Measurements from ENCODE around the gene SLC22A1. TPM values are rescaled to one million over a fixed set of nuclear protein-coding genes. Genes with fewer than 3 reads are reported as not detected.
"Not testable (repeated sequence)": the region's sequence is repeated elsewhere in the genome, so short reads cannot be mapped to it uniquely, and the experiment has no call there.

SLC22A1 gene
- total RNA-seq (2014; rRNA removed; shearing (Covaris generic)), result 0.36 and 1.3 TPM in 2 replicates

- no peak for DNase-seq (ENCODE audit: low read depth)
Observed at GRCh38 chr6:160121558-160121957, at the start of gene SLC22A1. Gene SLC22A1 (plus strand): TSS chr6:160121815. CDS start chr6:160121936, 121 bp downstream.

DNA sequence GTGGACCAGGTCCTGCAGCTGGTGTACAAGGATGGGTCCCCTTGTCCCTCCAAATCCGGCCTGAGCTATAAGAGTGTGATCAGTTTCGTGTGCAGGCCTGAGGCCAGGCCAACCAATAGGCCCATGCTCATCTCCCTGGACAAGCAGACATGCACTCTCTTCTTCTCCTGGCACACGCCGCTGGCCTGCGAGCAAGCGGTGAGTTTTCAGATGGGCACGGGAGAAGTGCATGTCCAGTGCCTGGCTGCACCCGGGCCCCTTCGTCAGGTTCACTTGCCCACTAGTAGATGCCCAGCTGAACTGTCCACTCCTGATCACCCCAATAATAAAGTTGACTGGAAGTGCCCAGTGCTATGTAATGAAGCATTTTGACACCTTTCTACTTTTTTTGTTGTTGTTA lies 48.3 kb upstream of the SLC22A1 start:
- DNase-seq (ENCODE audit: low read depth), result no peak

DNA sequence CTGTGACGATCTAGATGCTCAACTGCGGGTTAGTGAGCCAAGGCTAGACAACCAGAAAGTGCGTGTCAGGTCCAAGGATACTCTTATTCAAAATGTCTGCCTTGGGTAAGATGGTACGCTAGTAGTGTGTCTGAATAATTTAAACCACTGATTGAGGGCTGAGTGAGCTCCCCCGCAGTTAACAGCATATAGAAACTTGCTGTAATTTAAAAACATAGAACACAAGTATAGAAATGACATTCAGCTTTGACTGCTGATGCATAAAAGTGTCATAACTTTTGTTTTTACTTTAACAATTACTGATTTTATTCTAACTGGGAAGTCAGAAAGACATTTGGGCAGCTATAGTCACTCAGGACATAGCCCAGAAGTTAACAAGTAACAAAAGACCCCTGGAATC lies 45.6 kb upstream of the SLC22A1 start:
- no peak for DNase-seq (ENCODE audit: low read depth)

DNA sequence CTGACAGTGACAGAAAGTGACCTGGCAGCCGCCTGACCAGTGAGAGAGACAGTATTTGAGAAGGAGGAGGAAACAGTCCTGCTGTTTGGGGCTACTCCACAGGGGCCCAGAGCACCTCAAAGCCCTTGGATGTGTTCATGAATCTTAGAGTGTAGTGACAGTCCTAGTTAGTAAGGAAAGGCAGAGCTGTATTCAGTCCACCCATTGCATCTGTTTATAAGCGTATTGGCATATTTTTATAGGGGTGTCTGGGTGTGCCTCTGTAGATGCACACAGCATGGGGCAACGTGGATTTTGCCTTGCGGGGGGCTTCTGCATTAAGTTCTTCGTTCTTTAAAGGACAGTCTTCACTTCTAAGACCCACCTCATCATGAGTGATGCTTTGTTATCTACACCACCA lies 44.6 kb upstream of the SLC22A1 start:
- DNase-seq (ENCODE audit: low read depth), result no peak

- DNase-seq (ENCODE audit: low read depth), result no peak
Observed at GRCh38 chr6:160077526-160077925, 44.1 kb upstream of the SLC22A1 start.

DNA sequence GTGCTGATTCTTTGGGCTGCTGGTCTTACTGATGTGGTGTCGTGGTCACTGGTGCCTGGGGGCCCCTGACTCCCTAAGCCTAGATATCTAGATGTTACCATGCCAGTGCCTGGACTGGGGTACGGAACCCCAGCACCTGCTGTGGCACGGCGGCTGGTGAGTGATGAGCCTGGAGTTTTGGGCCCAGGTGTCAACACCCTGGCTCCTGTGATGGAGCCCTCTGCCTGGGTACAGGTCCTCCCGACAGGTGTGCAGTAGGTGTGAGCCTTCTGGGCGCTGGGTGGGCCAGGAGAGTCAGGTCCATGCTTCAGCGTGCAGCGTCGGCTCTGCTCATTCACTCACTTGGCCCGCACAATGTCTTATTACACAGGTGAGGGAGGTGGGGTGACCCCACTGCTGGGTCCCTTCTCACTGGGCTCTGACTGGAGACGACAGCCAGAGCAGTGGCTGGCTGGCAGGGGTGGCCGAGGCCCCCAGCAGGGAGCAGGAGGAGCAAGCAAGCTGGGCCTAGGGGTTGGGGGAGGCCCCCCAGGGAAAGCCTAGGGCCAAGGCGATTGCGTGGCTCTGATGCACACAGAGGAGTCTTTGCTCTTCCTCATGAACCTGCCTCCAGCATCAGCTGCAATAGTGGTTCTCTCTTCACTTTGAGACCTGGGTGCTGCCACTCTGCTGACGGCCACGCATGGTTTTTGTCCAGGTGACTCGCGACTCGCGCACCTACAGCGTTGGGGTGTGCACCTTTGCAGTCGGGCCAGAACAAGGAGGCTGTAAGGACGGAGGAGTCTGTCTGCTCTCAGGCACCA lies 42.5 kb upstream of the SLC22A1 start:
- DNase-seq (ENCODE audit: low read depth), result no peak

- no peak for DNase-seq (ENCODE audit: low read depth)
Observed at GRCh38 chr6:160079686-160080043, 42.0 kb upstream of the SLC22A1 start.

DNA sequence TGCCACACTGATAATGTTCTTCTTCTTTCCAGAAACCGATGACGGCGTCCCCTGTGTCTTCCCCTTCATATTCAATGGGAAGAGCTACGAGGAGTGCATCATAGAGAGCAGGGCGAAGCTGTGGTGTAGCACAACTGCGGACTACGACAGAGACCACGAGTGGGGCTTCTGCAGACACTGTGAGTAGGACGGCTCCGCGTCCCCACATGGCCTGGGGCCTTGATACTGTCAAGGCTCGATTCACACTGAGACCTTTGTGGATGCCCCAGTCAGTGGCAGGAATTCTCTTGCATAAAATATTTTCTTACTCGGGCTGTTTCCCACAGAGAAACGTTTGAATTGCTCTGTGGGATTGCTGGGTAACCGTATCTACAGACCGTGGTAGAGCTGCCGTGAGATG lies 41.5 kb upstream of the SLC22A1 start:
- no peak for DNase-seq (ENCODE audit: low read depth)

DNA sequence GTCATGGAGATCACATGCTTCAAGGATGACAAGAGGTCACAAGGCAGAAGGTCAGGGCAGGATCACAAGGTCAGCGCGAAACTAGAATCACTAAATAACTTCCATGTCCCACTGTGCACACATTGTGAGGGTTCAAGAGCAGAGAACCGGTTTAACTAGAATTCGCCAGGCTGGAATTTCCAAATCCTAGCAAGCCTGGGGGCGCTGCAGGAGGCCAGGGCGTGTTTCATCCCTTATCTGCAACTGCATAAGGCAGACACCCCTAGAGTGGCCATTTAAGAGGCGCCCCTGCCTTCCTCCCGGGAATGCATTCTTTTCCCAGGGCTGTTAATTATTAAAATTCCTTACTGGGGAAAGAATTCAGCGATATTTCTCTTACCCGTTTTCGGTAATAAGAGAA lies 40.2 kb upstream of the SLC22A1 start:
- no peak for DNase-seq (ENCODE audit: low read depth)

- no peak for DNase-seq (ENCODE audit: low read depth)
Observed at GRCh38 chr6:160082627-160083026, 39.0 kb upstream of the SLC22A1 start.

GRCh38 chr6:160084198-160084776 lies 37.3 kb upstream of the SLC22A1 start:
- DNase-seq (ENCODE audit: low read depth), result no peak

GRCh38 chr6:160085226-160085625 lies 36.4 kb upstream of the SLC22A1 start:
- no peak for DNase-seq (ENCODE audit: low read depth)

GRCh38 chr6:160085713-160086505 lies 35.7 kb upstream of the SLC22A1 start:
- no peak for DNase-seq (ENCODE audit: low read depth)

- DNase-seq (ENCODE audit: low read depth), result no peak
Observed at GRCh38 chr6:160086754-160087153, 34.9 kb upstream of the SLC22A1 start.

DNA sequence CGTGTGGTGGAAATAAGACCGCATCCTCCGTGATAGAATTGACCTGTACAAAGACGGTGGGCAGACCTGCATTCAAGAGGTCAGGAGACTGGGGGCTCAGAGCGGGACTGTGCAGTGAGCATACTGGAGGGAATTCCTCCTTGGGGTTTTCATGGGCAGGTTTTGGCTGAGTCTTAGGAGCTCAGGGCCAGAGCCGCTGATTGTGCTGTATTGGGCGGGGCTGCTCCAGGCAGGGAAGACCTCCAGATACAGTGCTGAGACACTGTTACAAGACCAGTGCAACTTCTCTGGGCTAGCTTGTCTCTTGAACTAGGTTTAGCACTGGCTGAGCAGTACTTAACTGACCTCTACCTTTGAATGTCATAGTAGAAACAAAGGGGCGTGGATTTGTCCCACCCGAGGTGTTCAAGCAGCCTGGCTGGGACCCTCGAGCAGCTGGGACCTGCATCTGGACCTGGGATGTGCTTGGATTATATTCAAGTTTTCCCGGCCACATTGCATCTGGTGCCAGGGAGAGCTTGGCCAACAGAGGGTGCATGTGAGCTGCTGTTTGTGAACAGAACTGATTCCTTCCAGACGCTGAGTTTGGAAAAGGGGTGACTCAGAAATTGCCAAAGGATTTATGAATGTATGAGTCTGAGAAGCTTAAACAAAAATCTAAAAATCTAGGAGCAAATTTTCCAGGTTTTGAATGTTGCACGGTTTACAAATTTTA lies 33.4 kb upstream of the SLC22A1 start:
- DNase-seq (ENCODE audit: low read depth), result peak; percentile 67

GRCh38 chr6:160088784-160089533 lies 32.7 kb upstream of the SLC22A1 start:
- DNase-seq (ENCODE audit: low read depth), result no peak

DNA sequence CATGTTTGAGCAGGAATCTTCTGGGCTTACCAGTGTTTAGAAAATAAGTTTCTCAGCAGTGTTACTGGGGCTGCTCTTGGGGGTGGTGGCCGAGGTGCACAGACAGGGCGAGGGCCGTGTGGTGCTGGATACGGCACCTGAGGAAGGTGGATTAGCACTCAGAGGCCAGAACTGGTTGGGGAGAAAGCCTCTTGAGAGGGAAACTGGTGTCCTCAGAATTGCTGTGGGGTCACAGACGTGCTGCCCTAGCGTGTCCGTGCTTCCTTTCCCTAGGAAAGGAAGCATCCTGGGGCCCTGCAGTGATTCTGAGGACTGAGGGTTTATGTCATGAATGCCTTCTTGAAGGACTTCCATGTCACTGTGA lies 32.1 kb upstream of the SLC22A1 start:
- DNase-seq (ENCODE audit: low read depth), result no peak

DNA sequence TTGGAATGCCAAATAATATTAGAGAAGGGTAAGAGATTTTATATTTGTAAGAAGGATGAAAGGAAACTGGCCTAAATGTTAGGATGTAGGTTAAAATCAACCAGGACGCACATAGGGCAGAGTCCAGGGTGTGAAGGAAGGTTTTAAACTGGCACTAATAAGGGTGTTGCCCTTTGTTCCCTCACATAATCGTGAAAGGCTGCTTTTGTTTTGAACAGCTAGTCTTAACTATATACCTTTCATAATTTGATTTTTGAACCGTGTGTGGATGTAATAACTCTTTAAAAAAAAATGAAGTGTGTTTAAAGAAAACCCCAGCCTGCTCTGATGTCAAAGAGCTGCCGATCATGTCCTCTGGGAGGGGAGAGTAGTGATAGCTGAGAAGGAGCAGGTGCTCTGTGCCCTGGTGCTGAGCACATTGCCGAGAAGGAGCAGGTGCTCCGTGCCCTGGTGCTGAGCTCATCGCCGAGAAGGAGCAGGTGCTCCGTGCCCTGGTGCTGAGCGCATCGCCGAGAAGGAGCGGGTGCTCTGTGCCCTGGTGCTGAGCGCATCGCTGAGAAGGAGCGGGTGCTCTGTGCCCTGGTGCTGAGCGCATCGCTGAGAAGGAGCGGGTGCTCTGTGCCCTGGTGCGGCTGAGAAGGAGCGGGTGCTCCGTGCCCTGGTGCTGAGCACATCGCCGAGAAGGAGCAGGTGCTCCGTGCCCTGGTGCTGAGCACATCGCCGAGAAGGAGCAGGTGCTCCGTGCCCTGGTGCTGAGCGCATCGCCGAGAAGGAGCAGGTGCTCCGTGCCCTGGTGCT lies 31.0 kb upstream of the SLC22A1 start:
- not testable (repeated sequence) for DNase-seq (ENCODE audit: low read depth)

DNA sequence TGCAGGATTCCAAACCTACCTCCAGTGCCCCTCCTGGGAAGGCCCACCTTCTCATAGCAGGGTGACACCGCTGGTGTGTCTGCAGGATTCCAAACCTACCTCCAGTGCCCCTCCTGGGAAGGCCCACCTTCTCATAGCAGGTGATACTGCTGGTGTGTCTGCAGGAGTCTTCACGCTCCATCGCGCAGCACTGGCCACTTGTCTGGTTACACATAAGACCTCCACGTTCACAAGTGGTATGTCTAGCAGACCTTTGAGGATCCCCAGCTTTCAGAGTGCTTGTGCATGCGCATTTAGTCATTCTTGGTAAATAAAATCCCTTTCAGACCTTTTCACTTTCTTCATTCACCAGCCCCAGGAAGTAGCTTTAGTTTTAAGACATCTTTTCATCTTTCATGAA lies 29.4 kb upstream of the SLC22A1 start:
- not testable (repeated sequence) for DNase-seq (ENCODE audit: low read depth)

- DNase-seq (ENCODE audit: low read depth), result no peak
Observed at GRCh38 chr6:160092602-160093001, 29.0 kb upstream of the SLC22A1 start.

- DNase-seq (ENCODE audit: low read depth), result no peak
Observed at GRCh38 chr6:160093061-160093460, 28.6 kb upstream of the SLC22A1 start.
